Measurements from ENCODE around the gene EXOC5.
"Not testable (repeated sequence)": the region's sequence is repeated elsewhere in the genome, so short reads cannot be mapped to it uniquely, and the experiment has no call there.

Gene EXOC5

DNA sequence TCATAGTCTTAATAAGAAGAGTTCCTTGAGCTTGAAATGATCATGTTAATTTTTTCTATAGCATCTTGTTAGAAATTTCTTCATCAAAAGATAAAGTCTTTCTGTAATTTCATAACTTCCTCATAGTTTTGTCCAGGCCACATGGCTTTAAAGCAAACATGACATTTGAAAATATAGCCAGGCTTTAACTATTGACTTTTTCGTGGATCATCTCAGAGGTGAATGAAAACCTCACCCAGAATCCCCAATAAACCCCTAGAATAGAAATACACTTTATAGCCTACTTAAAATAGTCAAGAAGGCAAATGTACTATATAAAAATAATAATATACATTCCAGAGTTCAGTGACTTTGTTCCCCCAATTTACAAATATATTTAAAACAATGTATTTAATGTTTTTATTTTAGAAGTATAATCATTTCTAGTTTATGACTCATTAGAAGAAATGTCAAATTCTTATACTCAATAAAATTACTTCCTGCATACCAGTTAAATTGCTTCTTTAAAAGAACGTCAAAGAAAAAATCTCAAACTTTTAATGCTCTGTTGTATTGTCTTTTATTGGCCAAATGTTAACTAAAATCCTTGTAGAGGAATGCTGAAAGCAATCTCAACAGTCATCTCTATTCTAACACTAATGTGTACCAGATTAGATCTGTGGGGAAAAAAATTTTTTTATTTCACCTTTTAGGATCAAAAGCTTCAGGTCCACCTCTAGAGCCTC, 21.6 kb downstream of the EXOC5 start:
- no peak for DNase-seq

DNA sequence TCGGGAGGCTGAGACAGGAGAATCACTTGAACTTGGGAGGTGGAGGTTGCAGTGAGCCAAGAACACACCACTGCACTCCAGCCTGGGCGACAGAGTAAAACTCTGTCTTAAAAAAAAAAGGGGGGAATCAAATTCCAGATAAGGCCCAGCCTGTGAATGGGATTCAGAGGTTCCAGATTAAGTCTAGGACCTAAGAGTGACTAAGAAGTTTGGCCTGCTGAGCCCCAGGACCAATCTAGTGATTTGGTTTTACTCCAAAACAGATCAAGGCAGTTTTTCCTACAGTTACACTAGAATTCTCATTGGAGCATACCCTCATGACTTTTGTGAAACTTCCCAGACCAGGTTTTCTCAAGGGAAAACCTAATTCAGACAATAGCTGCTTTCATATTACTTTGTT, 22.8 kb downstream of the EXOC5 start:
- no peak for DNase-seq

DNA sequence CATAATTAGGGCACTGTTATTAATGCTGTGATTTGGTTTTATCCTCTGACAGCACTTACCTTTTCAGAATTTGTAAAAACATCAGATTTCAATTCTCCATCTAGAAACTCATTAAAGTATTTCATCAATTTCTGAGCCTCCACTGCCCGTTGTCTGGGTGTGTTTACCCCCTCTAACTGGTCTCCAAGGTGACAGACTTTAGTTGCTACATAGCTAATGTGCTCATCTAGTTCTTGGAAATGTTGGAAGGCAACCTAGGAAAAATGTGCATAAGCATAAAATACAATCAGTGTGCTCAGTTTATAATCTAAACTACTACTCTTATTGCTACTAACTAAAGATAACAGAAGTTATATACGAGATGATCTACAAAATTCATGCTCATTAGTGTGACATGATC, 24.6 kb downstream of the EXOC5 start:
- no peak for DNase-seq

DNA sequence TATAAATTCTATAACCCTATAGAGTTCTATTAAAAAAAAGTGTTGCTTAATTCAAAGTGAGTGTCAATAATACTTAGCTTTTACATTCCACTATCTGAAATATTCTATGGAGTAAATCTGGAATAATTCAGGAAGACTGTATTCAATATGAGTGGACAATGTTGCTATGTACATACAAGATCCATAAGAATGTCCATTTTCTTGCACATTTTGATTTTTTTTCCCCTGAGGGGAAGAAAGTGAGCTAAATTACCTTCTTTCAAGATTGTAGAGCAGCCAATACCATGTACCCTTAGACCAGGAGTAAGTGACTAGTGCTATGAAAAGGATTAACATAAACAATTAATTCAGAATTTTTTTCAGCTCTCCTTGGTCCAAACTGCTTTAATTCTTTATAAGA, 25.4 kb downstream of the EXOC5 start:
- no peak for DNase-seq

DNA sequence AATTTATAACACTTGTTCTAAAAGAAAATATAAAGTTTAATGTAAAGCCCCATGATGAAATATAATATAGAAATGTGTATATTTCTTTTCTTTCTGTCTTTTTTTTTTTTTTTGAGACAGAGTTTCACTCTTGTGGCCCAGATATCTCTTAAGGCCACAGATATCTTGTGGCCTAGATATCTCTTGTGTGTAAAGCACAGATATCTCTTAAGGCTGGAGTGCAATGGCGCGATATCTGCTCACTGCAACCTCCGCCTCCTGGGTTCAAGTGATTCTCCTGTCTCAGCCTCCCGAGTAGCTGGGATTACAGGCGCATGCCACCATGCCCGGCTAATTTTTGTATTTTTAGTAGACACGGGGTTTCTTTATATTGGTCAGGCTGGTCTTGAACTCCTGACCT, 28.6 kb downstream of the EXOC5 start:
- not testable (repeated sequence) for DNase-seq

DNA sequence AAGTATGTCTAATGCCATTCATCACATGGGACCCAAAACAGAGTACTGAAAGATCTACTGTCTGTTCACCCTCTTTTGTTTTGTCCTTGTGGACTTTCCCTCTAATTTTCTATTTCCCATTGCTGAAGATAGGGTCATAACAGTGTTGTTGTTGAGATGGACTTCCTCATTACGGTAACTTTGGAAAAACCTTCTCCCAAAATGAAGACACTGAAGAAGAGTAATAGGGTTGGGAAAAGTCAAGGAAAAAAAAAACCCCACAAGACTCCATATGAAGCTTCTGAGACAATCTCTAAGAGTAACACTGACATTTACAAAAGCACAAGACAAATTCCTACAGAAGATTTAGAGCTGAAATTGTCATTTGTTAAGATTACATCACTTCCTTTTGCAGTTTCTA, 36.7 kb downstream of the EXOC5 start:
- DNase-seq: no peak

DNA sequence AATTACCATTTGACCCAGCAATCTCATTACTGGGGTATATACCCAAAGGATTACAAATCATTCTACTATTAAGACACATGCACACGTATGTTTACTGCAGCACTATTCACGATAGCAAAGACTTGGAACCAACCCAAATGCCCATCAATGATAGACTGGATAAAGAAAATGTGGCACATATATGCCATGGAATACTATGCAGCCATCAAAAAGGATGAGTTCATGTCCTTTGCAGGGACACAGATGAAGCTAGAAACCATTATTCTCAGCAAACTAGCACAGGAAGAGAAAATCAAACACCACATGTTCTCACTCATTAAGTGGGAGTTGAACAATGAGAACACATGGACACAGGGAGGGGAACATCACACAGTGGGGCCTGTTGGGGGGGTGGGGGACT, 40.4 kb downstream of the EXOC5 start:
- not testable (repeated sequence) for DNase-seq

DNA sequence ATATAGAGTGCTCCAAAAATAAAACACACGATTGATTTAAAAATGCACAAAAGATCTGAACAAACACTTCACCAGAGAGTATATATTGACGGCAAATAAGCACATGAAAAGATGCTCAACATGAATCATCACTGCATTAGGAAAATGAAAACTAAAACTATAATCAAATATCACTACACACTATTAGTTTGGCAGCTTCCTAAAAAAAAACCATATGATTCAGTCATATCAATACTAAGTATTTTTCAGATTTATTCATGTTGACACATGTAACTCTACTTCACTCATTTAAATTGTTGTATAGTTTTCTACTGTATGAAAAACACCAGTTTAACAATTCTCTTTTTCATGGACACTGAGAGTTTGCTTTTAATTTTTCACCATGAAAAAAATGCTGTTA, 41.6 kb downstream of the EXOC5 start:
- DNase-seq: no peak

DNA sequence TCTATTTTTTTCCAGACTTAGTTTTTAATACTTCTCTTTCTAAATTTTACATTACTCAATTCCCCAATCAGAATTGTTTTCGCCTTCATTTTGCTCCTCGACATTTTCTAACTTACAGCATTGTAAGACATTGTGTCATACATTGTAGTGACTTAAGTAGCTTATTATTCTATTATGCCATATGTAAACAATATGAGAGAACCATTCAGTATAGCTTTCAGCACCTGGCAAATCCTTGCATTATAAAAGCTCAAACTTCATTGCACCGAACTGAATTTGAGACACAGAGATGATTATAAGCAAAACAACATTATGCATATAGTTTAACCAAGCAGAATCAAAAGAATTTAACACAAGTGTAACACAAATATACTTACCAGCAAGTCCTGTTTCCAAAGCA, 46.8 kb downstream of the EXOC5 start:
- no peak for DNase-seq

DNA sequence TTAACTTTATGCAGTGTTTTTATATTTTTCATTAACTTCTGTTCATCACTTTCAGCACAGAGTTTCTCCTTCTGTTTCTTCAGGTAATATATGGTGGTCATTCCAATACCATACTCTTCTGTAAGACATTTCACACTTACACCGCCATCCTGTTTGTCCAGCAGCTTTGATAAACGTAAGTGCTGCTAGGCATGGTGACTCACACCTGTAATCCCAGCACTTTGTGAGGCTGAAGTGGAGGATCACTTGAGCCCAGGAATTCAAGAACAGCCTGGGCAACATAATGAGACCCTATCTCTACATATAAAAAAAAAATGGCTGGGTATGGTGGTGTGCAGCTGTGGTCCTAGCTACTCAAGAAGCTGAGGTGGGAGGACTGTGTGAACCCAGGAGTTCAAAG, 55.8 kb downstream of the EXOC5 start:
- no peak for DNase-seq

DNA sequence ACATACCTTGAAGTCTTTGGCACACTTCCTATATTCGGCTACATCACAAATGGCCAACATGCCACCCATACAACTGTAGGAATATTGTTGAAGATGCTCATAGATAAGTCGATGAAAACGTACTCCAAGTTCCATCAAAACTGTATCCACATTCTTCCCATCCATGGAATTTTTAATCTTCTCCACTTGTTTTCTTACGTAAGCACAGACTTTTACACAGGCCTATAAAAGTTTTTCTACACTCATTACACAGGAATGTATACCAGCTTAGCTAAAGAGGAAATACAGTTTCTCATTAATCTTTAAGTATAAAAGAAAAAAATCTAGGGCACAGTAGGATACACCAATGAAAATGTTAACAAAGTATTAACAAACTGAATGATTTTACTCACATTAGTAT, 59.1 kb downstream of the EXOC5 start:
- no peak for DNase-seq

DNA sequence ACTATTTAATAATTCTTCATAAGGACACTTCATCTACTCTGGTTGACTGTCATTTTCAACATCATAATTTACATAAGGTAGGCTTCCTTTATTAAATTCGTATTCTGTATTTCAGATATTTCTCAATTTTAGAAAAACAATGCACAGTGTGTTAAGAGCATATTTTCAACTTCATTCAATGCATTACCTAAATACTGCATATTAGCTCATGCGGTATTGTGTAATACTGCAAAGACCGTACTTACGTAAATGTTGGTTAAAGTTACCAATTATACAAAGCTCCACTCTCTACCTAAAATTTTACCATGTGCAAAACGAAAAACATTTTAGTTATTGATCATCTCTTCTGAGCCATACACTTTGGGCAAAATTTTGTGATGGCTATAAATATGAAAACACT, 62.8 kb downstream of the EXOC5 start:
- no peak for DNase-seq

DNA sequence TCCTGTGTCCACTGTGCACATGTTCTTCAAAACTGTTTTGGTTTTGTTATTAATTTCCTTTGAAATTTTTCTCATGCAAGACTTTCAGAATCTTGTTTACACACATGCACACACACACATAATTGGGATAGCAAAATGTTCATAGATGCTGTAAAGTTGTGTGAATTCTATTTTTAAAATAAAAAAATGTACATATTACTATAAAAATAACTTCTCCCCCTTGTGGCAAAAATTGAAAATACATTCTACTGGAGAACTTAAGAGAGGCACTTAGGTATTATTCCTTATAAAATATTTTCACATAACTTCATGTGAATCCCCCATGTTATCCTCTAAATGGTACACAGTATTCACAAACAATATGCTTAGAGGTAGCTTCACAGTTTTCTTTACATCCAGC, 66.0 kb downstream of the EXOC5 start:
- DNase-seq: not testable (repeated sequence)

DNA sequence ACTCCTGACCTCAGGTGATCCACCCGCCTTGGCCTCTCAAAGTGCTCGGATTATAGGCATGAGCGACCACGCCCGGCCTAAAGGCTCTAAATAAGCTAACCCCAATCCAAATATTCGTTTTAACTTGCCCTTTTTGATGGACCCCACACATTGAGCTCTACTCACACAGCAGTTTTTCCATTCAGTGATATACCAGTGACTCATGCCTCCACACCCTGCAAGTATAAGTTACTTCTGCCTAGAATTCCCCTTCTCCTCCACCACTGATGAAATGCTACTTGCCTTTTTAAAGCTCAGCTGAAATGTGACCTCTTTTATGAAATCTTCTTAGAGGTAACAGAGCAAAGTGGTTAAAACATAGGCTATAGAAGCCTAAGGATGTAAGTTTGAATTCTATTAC, 68.8 kb downstream of the EXOC5 start:
- DNase-seq: no peak

DNA sequence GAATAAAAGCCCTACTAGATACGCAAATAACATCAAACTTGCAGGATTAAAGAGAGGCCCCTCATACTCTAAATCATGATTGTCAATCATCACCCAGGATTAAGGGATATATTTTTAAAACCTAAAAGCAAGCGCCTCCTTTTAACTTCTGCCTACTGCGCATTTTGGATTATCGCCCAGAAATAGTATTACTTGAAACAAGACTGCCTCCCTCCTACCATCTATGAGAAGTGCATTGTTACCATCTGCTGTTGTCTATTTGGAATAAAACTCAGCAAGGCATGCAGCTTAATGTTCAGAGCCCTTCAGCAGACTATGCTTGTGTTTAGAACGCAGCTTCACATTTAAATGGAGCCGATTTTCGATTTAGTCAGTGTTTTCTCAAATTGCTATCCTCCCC, 79.6 kb downstream of the EXOC5 start:
- no peak for DNase-seq

DNA sequence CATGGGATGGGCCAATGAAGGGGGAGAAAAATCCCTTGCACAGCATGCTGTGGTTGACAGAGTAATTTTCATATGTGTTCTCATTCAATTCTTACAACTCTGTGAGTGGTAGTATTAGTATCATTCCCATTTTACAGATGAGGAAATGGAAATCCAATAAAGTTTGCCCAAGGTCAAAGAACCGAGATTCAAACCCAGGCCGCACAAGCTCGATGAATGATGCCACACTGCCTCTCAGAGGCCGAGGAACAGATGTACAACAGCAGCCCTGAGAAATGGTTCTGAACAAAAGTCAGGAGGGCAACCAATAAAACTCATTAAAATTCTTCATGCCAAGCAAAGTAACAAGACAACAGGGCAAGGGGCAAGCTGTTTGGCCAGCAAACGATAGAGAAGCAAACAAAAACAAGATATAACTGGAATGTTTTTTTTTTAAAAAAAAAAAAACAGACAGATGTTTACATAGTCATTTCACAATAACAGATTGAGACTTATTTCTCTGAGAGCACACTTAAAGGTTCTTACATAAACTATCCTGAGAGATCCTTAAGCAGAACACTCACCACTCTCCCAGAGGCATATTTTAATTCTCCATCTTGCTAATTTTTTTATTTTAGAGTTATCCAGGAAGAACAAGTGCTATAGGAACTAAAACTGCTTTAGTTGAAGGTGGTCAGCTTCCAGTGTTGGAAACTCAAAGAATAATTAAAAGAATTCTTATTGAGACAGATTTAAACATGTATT, 85.8 kb downstream of the EXOC5 start:
- DNase-seq: no peak

DNA sequence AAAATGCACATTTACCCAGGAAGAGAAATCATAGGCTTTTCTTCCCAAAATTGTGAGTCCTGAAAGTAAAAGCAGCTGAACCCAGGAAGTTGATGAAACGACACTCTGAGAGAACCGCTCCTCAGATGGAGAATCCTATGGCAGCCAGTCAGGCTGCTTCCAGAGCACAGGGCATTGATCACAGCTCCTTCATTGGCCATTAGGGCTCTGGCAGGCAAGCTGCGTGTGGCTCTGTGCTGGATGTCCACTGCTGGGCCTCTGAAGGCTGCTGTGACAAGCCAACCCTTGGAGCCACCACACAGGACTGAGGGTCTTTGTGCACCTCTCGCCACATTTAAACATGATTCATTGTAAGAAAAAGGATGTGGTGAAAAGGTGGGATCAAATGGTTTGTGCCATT, 89.4 kb downstream of the EXOC5 start:
- no peak for DNase-seq

DNA sequence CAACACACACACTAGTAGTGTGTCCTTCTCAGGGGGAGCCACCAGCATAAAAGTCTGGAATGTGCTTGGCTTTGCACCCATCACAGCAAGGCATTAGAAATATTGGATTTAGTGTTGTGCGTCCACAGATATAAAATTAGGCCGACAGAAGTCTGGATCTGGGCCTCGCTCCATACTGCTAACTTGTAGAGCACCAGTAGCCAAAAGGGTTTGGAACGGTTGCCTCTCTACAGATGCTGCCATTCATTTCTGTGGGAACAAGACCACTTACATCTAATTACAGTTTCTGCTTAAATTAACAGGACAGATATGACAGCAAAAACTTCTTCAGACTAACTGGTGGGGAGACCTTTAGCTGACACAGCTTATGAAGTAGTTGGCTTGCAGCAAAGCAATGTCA, 94.2 kb downstream of the EXOC5 start:
- no peak for DNase-seq

DNA sequence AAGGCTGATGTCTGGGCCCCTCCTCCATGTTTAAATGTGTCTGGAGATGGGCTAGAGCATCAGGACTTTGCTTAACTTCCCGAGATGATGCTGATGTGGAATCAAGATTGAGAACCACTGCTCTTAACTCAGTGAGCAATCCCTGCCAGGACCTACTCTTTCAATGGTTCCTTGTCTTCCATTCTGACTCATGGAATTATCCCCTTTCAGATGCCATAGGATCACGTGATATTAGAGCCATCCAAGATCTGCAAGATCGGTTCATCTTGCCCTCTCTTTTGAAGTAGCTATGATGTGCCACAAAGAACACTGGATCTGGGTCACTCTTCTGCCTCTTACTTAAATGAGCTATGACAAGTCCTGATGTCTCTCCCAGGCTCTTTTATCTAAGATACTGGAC, 96.8 kb downstream of the EXOC5 start:
- DNase-seq: no peak

DNA sequence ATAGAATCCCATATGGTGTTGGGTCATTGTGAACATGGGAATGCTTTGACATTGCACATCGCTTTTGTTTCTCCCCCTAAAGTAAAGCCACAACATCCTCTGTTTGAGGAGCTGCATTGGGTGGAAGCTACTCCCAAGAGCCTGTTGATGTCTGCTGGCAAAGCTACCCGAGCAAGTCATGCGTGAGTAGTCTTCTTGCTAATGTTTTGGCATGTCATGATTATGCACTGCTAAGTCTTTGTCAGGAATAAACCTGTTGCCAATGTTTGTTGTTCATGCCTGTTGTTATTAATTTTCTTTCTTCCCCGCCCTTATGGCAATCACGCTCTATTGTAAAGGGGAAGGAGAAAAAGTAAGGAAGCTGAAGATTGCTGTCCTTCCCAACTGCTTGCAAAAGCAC, 97.3 kb downstream of the EXOC5 start:
- DNase-seq: no peak

DNA sequence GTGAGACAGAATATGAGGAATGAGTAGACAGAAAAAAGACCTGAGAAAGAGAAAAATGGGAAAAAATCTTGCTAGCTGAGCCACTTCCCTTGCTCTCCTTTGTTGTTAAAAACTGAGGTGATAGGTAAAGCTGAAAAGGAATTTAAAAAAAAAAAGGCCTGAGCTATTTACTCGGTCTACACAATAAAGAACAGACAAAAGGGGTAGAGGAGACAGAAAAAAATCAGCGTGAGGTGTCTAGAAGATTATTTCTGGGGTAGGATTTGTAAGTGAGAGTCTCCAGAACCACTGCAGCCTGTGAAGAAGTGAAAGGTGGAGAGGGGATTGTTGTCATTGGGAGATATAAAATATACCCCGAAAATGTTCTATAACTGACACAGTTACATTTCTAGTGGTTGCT, 98.8 kb downstream of the EXOC5 start:
- no peak for DNase-seq

DNA sequence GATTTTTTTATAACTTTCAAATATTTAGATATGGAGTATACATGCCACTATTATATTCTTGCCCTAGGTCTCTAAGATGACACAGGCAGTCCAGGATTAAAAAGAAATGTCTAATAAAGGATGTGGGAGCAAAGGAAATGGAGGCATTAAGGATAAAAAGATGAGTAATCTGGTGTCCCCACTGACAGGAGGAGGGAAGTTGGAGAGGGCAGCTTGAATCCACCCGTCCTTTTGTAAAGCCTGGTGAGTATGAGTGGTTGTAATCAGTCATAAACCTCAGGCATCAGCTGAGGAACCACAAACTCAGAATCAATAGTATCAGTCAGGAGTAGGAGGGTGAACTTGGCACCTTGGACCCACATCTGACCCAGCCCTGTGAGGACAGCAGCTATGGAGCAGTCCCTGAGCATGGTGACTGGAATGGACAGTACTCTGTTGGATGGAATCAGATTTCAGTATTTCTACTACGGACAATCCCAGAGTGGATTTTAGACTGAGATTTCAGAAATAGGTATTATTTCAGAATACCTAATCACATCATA, 100.5 kb downstream of the EXOC5 start:
- DNase-seq: no peak

DNA sequence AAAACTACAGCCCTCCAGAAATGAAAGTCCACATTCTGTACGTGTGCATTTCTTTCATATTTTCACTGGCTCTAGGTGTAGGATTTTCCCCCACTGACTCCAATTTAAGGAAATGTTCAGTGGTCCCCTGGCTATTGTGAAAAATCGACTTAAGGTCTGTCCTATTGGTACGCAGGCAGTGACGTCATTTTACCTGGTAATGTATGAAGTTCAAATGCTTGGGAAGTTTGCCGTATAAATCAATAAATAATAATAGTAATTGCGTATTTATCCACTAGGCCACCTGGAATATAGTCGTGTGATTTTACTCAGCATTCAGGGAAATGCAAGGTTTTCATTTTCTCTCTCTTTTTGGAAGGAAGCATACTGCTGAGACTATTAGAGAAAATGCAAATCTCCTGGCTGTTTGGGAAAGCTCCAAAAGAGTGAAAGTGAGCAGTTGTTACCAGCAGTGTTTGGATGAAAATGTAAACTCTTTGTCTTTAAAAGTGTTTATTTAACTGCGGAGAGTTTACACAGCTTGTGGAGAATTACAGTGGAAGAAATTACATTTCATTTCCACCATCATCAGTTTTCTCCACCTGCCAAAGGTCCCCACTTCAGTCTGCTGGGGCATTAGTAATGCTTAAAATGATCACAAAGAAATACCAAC, 107.0 kb downstream of the EXOC5 start:
- no peak for DNase-seq

DNA sequence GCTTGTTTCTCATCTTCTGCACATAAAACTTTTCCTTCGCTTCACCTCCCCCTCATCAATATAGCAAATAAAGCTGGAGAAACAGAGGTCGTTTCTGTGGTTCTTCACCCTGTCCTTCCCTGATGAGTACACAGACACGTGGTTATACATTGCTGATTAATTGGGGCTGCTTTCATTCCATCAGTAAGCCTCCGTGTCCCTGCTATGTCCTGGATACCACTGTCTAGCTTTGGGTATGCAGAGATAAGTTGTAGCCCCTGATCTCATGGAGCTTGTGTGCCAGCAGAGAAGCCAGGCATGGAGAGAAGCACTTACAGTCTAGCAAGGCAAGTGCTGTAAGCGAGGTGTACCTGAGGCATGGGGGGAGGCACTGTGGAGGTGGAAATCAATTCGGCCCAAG, 108.4 kb downstream of the EXOC5 start:
- DNase-seq: no peak
